Upper lobe of right lung (tissue), 1 donor: ENCODE measurements around the gene ZNF771. TPM values are rescaled to one million over a fixed set of nuclear protein-coding genes. Genes with fewer than 3 reads are reported as not detected.
"Not testable (repeated sequence)": the region's sequence is repeated elsewhere in the genome, so short reads cannot be mapped to it uniquely, and the experiment has no call there.

Source experiments
- ATAC-seq: fragments of 200-7000 bp; cut with Tn5 transposase; one replicate; pipeline ENCODE4 v1.9.1; 2020; ENCODE audit warnings: mild to moderate bottlenecking, moderate library complexity
- DNase-seq: peaks from one replicate; pipeline ENCODE4 v3.0.0-alpha.2; 2020
- H3K27ac ChIP-seq: fragments of 200-600 bp; one replicate; pipeline ENCODE4 v1.8.0; 2022
- H3K27me3 ChIP-seq: fragments of 200-600 bp; one replicate; pipeline ENCODE4 v1.8.0; 2022; ENCODE audit warnings: mild to moderate bottlenecking
- H3K36me3 ChIP-seq: fragments of 200-600 bp; one replicate; pipeline ENCODE4 v1.8.0; 2022
- H3K4me1 ChIP-seq: fragments of 200-600 bp; one replicate; pipeline ENCODE4 v1.8.0; 2022
- H3K4me3 ChIP-seq: fragments of 200-600 bp; one replicate; pipeline ENCODE4 v1.8.0; 2022; ENCODE audit warnings: mild to moderate bottlenecking
- H3K9me3 ChIP-seq: fragments of 200-600 bp; one replicate; pipeline ENCODE4 v1.8.0; 2022
- CTCF ChIP-seq: fragments of 200-600 bp; IDR thresholded peaks from one replicate; pipeline ENCODE4 v1.8.0; 2022; ENCODE audit warnings: antibody characterized with exemption
- intact Hi-C: fragments of 100-400 bp; cut with DNase I; formaldehyde crosslinking; loops from one replicate; pipeline ENCODE4 v1.11.0; 2022
- total RNA-seq: library from RNA; stranded (reverse); fragmentation: NEBNext Ultra II Directional; extraction: Animal tissue kit (Norgen Biotek cat#: 25700); gene quantifications from one replicate; pipeline ENCODE4 v1.2.1, GENCODE V29; 2021
- donor health status: DM: no; HTN: yes; CAD: no; lungs with severe emphysema.

Gene ZNF771
- total RNA-seq, 1 donor from 2014 or later: 4.5 TPM

DNA sequence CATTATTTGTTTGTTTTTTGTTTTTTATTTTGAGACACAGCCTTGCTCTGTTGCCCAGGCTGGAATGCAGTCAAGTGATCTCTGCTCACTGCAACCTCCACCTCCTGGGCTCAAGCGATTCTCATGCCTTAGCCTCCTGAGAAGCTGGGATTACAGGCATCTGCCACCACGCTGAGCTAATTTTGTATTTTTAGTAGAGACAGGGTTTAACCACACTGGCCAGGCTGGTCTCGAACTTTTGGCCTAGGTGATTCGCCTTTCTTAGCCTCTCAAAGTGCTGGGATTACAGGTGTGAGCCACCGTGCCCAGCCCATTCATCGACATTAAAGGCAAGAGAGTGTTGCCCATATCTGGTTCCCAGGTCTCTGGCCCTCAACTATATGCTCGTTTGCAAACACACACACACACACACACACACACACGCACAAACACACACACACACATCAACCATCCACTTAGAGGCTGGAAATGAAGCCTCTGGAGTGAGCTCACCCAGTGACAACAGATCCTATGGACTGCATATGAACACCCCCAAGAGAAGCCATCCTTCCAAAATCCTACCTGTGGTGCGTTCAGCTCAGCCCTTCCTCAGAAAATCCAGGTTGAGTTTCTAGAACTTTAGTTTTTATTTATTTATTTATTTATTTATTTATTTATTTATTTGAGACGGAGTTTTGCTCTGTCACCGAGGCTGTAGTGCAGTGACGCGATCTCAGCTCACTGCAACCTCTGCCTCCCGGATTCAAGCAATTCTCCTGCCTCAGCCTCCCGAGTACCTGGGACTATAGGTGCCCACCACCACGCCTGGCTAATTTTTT is 50.5 kb downstream of the ZNF771 start:
- H3K9me3 ChIP-seq: no peaks in the 10 kb centered on the region
- H3K27ac ChIP-seq: no peak overlapping the region
- DNase-seq (no peak), ATAC-seq (no peak)
- no peak for TF ChIP-seq CTCF
- H3K36me3 ChIP-seq: no peaks in the 10 kb centered on the region
- no peaks in the 10 kb centered on the region for H3K27me3 ChIP-seq
- H3K4me3 ChIP-seq: no peak overlapping the region
- peaks cover 5% of the 10 kb centered on the region for H3K4me1 ChIP-seq
- intact Hi-C loops: no loop called here

DNA sequence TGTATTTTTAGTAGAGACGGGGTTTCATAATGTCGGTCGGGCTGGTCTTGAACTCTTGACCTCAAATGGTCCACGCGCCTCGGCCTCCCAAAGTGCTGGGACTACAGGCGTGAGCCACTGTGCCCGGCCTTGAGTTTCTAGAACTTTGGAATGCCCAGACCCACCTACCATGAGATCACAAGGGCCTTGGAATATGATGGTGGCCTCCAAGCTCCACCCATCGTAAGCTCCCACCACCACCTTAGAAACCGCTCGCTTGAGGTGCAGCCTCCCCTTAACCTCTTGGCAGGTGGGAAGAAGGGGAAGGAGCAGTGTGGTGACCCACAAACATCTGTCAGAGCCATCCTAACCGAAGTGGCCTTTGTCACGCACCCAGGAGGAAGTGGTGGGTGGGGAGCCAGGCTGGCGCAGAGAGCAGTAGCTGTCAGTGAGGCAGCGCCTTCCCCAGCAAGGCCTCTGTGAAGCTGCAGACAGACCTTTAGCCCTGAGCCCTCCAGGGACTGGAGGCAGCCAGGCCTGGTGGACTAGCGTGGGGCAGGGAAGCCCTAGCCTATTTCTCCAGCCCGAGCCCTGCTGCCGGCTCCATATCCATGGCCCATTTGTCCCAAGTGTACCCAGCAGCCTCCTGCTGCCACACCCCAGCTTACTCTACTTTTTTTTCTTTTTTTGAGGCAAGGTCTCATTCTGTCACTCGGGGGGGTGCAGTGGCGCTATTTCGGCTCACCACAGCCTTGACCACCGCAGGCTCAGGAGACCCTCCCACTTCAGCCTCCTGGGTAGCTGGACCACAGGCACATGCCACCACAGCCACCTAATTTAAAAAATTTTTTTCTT is 51.4 kb downstream of the ZNF771 start:
- TF ChIP-seq CTCF: no peak

GRCh38 chr16:30459456-30459855 is 52.0 kb downstream of the ZNF771 start:
- H3K27me3 ChIP-seq: no peaks in the 10 kb centered on the region
- TF ChIP-seq CTCF: no peak
- no peaks in the 10 kb centered on the region for H3K36me3 ChIP-seq
- ATAC-seq (no peak), DNase-seq (no peak)
- intact Hi-C loops: no loop called here
- no peak overlapping the region for H3K4me3 ChIP-seq
- H3K4me1 ChIP-seq: peaks cover 5% of the 10 kb centered on the region
- no peaks in the 10 kb centered on the region for H3K9me3 ChIP-seq
- H3K27ac ChIP-seq: peak overlapping the region; percentile 66

More for the DNA sequence above, 51.4 kb downstream of the ZNF771 start:
- no peaks in the 10 kb centered on the region for H3K36me3 ChIP-seq
- H3K27me3 ChIP-seq: no peaks in the 10 kb centered on the region
- H3K9me3 ChIP-seq: no peaks in the 10 kb centered on the region
- ATAC-seq (peak; percentile 96), DNase-seq (peak; percentile 84)
- peak overlapping the region; percentile 66 for H3K27ac ChIP-seq
- no peak overlapping the region for H3K4me3 ChIP-seq
- peaks cover 5% of the 10 kb centered on the region for H3K4me1 ChIP-seq
- intact Hi-C loops: no loop called here

GRCh38 chr16:30461426-30461825 is 54.0 kb downstream of the ZNF771 start:
- H3K9me3 ChIP-seq, DNase-seq, ATAC-seq, intact Hi-C loops, H3K36me3 ChIP-seq, H3K27me3 ChIP-seq, H3K4me1 ChIP-seq, H3K27ac ChIP-seq, H3K4me3 ChIP-seq: not testable (repeated sequence)

DNA sequence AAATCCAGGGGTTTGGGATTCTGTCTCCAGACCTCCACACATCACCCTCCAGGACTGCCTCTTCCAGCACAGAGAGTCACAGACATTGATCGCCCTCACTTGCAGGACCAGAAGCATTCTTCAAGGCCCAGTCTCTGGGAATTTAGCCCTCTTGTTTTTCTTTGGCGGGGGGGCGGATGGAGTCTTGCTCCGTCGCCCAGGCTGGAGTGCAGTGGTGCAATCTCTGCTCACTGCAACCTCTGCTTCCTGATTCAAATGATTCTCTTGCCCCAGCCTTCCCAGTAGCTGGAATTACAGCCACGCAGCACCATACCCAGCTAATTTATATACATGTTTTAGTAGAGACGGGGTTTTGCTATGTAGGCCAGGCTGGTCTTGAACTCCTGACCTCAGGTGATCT is 56.7 kb downstream of the ZNF771 start:
- Histone ChIP-seq H3K36me3 (no peaks in the 10 kb centered on the region), H3K9me3 (no peaks in the 10 kb centered on the region), H3K27me3 (no peaks in the 10 kb centered on the region), H3K4me1 (peaks cover 2% of the 10 kb centered on the region), H3K4me3 (no peak overlapping the region), H3K27ac (no peak overlapping the region)
- TF ChIP-seq CTCF: no peak
- DNase-seq (no peak), ATAC-seq (peak; percentile 24)
- intact Hi-C loops: no loop called here

Other genes with a start within 250 kb of the ZNF771 start
- 70.0 TPM for gene CORO1A, start 224.0 kb upstream of the ZNF771 start, total RNA-seq
- gene BOLA2B, start 213.9 kb upstream of the ZNF771 start, total RNA-seq: 59.3 TPM
- 49.4 TPM for gene SLX1A, start 213.7 kb upstream of the ZNF771 start, total RNA-seq
- gene SULT1A3, start 208.4 kb upstream of the ZNF771 start, total RNA-seq: 10.6 TPM
- 19.9 TPM for gene NPIPB13, start 159.1 kb upstream of the ZNF771 start, total RNA-seq
- gene CD2BP2, start 52.3 kb upstream of the ZNF771 start, total RNA-seq: 51.5 TPM
- gene TBC1D10B, start 37.1 kb upstream of the ZNF771 start, total RNA-seq: 36.0 TPM
- not detected for gene MYL11, start 32.8 kb upstream of the ZNF771 start, total RNA-seq
- gene SEPTIN1, start 25.0 kb upstream of the ZNF771 start, total RNA-seq: 8.6 TPM
- gene ZNF48, start 12.2 kb upstream of the ZNF771 start, total RNA-seq: 6.1 TPM
- 17.9 TPM for gene DCTPP1, start 22.4 kb downstream of the ZNF771 start, total RNA-seq
- gene SEPHS2, start 38.3 kb downstream of the ZNF771 start, total RNA-seq: 54.9 TPM
- 62.8 TPM for gene ITGAL, start 65.1 kb downstream of the ZNF771 start, total RNA-seq
- 25.8 TPM for gene ZNF768, start 119.0 kb downstream of the ZNF771 start, total RNA-seq
- gene ZNF747, start 127.3 kb downstream of the ZNF771 start, total RNA-seq: 11.5 TPM
- gene ZNF764, start 150.8 kb downstream of the ZNF771 start, total RNA-seq: 10.6 TPM
- gene ZNF688, start 164.1 kb downstream of the ZNF771 start, total RNA-seq: 13.1 TPM
- 16.3 TPM for gene ZNF785, start 178.1 kb downstream of the ZNF771 start, total RNA-seq
- gene ZNF689, start 202.8 kb downstream of the ZNF771 start, total RNA-seq: 7.2 TPM
- gene PRR14, start 243.4 kb downstream of the ZNF771 start, total RNA-seq: 48.2 TPM